Stimulated activated memory B cell treated with anti-CD40 and anti-IgM and Interleukin-4, amounts not matched to agents 10 μg/mL and 1 μg/mL and 100 μg/mL, for 72 hours (primary cell): Measurements from ENCODE around the gene ADRA2B.

Experiments used
- ATAC-seq: fragments of 150-1000 bp; cut with Tn5 transposase; 2 replicates; pipeline ENCODE4 v1.10.0; 2021
- H3K27ac Mint-ChIP-seq: one replicate; pipeline ENCODE4 v1.8.0; 2022; ENCODE audit warnings: mild to moderate bottlenecking, mixed read lengths
- H3K27me3 Mint-ChIP-seq: one replicate; pipeline ENCODE4 v1.8.0; 2022; ENCODE audit warnings: mixed read lengths
- H3K36me3 Mint-ChIP-seq: one replicate; pipeline ENCODE4 v1.8.0; 2022; ENCODE audit warnings: mixed read lengths
- H3K4me1 Mint-ChIP-seq: one replicate; pipeline ENCODE4 v1.8.0; 2022; ENCODE audit warnings: mixed read lengths
- H3K4me3 Mint-ChIP-seq: one replicate; pipeline ENCODE4 v1.8.0; 2022; ENCODE audit warnings: mild to moderate bottlenecking, moderate library complexity, mixed read lengths
- H3K9me3 Mint-ChIP-seq: one replicate; pipeline ENCODE4 v1.8.0; 2022; ENCODE audit warnings: mixed read lengths

Gene ADRA2B

DNA sequence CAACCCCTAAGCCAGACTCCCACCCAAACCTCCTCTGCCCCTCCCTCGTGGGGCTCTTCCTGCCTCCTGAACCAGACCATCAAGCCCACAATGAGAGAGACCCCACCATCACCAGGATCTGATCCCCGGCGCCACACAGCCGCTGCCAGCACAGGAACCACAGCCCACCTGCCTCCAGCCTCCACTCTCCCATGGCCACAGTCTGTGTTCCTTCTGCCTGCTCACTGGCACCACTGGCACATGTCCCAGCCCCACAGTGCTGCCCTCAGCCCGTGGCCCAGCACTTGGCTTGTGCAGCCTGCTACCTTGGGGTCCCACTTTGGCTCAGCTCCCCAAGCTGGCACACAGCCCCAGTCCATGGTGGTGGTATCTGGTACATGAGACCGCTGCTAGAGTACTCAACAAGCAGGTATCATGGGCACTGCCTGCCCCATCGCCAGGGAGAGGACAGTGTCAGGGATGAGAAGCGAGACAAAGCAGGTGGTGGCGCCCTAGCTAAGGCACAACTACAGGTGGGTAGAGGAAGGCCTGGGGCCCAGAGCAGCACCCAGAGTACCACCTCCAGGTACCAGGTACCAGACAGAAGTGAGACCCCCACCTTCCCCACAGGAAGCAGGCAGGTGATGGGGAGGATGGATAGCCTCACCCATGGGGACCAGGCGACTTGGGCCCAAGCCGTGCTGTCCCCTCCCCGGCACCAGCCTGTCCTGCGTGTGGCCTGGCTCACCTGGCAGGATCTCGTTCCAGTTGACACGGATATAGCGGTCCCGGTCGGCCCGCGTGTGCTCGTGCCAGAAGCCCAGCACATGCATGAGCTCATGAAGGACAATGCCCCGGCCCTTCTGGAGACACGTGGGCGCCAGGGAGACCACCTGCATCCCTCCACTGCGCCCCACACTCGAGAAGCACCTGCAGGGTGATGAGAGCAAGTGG is 15.7 kb upstream of the ADRA2B start:
- Mint-ChIP-seq H3K4me3 (no peak overlapping the region), H3K9me3 (no peaks in the 10 kb centered on the region), H3K4me1 (no peaks in the 10 kb centered on the region), H3K27me3 (no peaks in the 10 kb centered on the region), H3K27ac (no peak overlapping the region), H3K36me3 (peaks cover 8% of the 10 kb centered on the region)
- ATAC-seq: no peak

DNA sequence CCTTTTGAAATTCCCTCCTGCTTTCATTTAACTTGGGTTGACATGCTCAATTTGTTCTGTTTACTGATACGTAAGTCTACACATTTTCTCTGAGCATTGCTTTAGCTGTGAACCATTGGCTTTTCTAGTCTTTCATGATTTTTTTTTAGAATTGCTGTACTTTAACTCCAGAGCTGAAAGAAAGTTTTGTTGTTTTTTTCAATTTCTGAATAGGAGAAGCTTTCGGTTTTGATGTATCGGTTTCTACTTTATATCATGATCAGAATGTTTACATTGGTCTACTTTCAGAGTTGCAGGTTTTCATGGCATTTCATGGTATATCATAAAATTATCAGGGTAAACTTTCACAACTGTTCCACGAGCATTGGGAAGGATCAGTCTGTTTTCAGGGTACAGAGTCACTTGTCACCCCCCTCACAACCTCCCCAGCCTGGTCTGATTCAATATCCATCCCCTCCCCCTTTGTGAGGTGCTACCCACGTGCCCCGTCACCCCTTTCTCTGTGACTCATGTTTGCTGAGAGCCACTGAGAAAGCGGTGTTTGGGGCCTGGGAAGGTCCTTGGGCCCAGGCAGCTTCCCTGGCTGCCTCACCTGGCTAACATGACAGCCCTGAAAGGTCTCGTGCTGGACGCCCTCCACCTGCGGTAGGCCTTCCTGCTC is 14.9 kb upstream of the ADRA2B start:
- no peaks in the 10 kb centered on the region for H3K9me3 Mint-ChIP-seq
- no peaks in the 10 kb centered on the region for H3K4me1 Mint-ChIP-seq
- peaks cover 14% of the 10 kb centered on the region for H3K36me3 Mint-ChIP-seq
- H3K4me3 Mint-ChIP-seq: no peak overlapping the region
- H3K27me3 Mint-ChIP-seq: no peaks in the 10 kb centered on the region
- ATAC-seq: no peak
- H3K27ac Mint-ChIP-seq: no peak overlapping the region

DNA sequence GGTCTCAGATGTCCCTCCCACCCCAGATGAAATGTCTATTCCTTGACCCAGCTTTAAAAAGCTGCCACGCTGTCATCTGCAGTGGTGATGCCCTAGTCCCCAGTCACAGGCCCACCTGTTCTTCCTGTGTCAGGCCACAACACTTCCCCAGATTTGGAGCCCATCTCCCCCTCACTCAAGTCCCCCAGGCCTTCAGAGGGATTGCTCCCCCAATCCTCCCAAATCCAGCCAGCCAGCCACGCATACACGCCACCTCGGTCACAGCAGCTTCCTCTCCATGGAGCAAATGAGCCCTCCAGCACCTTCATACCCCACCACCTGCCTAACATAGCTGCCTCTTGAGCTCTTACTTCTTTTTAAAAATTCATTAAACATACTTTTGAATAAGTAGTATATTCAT is 14.1 kb upstream of the ADRA2B start:
- ATAC-seq: no peak
- Mint-ChIP-seq H3K4me3 (no peak overlapping the region), H3K36me3 (peaks cover 21% of the 10 kb centered on the region), H3K4me1 (no peaks in the 10 kb centered on the region), H3K9me3 (no peaks in the 10 kb centered on the region), H3K27me3 (peaks cover under 1% of the 10 kb centered on the region), H3K27ac (no peak overlapping the region)

DNA sequence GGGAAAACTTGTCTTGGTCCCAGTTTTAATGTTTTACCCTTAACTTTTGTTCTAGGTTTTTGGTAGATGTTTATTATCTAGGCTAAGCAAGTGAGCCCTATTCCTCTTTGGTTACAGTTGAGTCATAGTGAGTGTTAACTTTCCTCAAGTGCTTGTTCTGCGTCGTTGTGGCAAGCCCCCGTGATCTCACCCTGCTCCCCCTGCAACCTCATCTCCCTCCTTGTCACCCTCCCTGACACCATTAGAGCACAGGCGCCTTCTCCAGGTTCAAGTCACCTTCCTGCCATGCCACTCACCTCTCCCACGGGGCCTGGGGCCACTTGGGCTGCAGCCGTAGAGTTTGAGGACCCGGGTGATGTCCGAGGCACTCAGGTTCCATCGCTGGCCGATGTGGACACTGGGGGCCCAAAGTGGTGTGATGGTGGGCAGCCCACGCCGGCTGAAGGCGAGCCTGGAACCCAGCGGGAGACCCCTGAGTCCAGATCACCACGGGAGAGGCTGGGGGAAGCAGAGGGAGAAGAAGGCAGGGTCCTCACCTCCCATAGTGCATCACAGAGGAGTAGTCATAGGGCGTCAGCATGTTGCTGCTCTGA is 13.3 kb upstream of the ADRA2B start:
- Mint-ChIP-seq H3K36me3 (peaks cover 29% of the 10 kb centered on the region), H3K9me3 (no peaks in the 10 kb centered on the region), H3K4me1 (no peaks in the 10 kb centered on the region), H3K27me3 (peaks cover 9% of the 10 kb centered on the region), H3K4me3 (no peak overlapping the region), H3K27ac (no peak overlapping the region)
- ATAC-seq: no peak

DNA sequence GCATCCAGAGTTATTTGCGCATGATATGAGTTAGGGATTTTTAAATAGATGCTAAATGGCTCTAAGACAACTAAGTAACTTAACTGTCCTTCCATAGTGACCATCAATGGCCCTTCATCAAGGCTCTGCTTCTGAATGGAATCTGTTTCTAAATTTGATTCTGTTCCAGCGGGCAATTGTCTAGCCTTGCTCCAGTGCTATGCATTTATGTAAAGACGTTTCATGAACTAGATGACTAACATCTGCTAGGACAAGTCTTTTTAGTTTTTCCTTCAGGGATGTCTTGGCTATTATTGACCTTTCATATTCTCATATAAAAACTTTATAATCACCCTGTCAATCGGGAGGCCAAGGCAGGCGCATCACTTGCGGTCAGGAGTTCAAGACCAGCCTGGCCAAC is 12.1 kb upstream of the ADRA2B start:
- ATAC-seq: no peak
- Mint-ChIP-seq H3K27me3 (peaks cover 9% of the 10 kb centered on the region), H3K36me3 (peaks cover 32% of the 10 kb centered on the region), H3K4me1 (no peaks in the 10 kb centered on the region), H3K4me3 (no peak overlapping the region), H3K27ac (no peak overlapping the region), H3K9me3 (no peaks in the 10 kb centered on the region)

DNA sequence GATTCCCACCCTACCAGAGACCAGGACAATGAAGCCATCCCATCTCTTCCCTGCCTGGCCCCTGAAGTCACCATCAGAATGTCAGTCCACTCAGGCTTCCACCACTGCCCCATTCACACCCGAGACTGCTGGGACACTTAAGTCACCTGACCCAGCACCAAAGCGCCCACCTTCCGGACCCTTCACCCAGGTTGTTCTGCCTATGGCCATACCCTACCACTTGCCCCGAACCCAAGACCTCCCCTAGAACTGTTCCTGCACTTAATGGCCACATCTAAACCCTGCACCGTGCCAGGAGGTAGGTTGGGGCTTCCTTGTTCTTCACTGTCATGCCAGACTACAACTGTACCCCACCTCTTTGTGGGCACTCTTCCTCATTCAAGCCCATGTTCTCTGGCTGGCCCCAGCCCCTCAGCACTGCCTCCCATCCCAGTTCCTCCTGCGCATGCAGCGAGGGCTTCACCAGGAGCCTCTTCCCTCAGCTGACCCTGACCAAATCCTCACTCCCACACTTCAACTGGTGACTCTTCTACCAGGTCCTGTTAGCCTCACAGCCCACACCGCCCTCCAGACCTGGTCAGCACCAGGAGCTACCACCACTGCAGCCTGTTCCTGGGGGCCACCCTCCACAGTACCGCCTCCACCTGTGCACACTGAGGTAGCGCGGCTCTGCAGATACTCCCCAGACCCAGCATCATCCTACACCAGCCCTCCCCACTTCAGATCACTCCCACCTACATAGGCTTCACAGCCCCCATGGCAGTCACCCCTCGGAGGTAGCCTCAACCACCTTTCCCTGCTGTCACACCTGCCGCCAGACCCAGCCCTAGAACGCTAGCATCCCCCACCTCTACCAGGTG is 8.3 kb upstream of the ADRA2B start:
- H3K9me3 Mint-ChIP-seq: no peaks in the 10 kb centered on the region
- no peak for ATAC-seq
- H3K36me3 Mint-ChIP-seq: peaks cover 23% of the 10 kb centered on the region
- no peak overlapping the region for H3K4me3 Mint-ChIP-seq
- H3K27me3 Mint-ChIP-seq: peaks cover 40% of the 10 kb centered on the region
- peaks cover 20% of the 10 kb centered on the region for H3K4me1 Mint-ChIP-seq
- no peak overlapping the region for H3K27ac Mint-ChIP-seq

DNA sequence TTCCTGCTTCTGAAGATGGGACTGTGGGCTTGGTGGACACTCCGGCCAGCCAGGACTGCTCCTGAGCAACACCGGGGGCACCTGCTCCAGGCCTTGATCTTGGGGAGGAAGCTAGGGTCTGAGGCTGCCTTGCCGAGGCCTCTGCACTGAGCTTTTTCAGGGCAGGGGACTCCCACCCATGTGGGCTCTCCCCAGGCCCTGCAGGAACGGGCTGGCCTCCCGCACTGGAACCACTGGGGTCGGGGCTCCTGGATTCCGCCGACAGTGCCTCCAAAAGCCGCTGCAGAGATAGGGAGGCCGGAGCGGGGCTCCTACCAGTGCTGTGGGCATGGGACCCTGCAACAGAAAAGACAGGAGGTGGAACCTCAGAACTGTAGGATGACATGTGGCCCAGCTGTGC is 7.6 kb upstream of the ADRA2B start:
- Mint-ChIP-seq H3K4me3 (no peak overlapping the region), H3K4me1 (peaks cover 27% of the 10 kb centered on the region)

DNA sequence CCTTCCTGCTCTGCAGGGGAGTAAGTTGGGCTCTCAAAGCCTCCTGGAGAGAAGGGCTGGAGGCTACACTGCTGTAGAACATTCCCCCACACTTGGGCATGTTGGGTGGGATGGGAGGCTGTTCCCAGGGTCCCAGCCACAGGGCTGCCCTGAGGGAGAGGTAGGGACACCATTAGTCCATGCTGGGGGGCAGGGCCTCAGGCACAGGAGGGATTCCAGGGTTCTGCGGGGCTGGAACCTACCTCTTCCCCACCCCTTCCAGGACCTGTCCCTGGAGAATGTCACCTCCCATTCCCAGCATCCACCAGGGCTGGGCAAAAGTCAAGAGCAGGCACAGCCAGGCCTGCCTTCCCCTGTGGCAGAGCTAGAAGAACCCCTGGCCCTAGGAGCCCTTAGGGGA is 6.9 kb upstream of the ADRA2B start:
- H3K36me3 Mint-ChIP-seq: peaks cover 23% of the 10 kb centered on the region
- no peaks in the 10 kb centered on the region for H3K9me3 Mint-ChIP-seq
- H3K27me3 Mint-ChIP-seq: peaks cover 52% of the 10 kb centered on the region
- H3K27ac Mint-ChIP-seq: no peak overlapping the region
- H3K4me3 Mint-ChIP-seq: no peak overlapping the region
- ATAC-seq: no peak
- H3K4me1 Mint-ChIP-seq: peaks cover 27% of the 10 kb centered on the region

More for the DNA sequence above, 7.6 kb upstream of the ADRA2B start:
- peaks cover 23% of the 10 kb centered on the region for H3K36me3 Mint-ChIP-seq
- no peak overlapping the region for H3K27ac Mint-ChIP-seq
- no peaks in the 10 kb centered on the region for H3K9me3 Mint-ChIP-seq
- ATAC-seq: no peak
- peaks cover 47% of the 10 kb centered on the region for H3K27me3 Mint-ChIP-seq

DNA sequence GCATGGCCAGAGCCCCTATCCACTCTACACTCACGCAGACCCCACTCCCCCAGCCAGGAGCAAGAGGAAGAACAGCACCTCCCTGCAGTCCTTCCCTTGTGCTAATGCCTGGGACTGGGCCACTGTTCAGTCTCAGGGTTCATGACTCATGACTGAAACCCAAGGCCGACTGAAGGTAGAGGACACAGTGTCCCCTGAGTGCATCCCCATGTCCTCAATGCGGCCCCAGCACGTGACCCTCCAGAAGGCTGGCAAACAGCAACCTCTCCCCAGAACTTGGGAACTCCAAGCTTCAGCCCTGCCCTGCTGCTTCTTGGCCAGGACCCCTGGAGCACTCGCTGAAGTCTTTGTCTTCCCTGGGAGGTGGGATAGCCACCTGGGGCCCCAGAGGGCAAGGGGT is 6.0 kb upstream of the ADRA2B start:
- H3K9me3 Mint-ChIP-seq: no peaks in the 10 kb centered on the region
- peaks cover 34% of the 10 kb centered on the region for H3K4me1 Mint-ChIP-seq
- peaks cover 59% of the 10 kb centered on the region for H3K27me3 Mint-ChIP-seq
- peaks cover 23% of the 10 kb centered on the region for H3K36me3 Mint-ChIP-seq
- ATAC-seq: no peak
- H3K27ac Mint-ChIP-seq: no peak overlapping the region
- H3K4me3 Mint-ChIP-seq: no peak overlapping the region

DNA sequence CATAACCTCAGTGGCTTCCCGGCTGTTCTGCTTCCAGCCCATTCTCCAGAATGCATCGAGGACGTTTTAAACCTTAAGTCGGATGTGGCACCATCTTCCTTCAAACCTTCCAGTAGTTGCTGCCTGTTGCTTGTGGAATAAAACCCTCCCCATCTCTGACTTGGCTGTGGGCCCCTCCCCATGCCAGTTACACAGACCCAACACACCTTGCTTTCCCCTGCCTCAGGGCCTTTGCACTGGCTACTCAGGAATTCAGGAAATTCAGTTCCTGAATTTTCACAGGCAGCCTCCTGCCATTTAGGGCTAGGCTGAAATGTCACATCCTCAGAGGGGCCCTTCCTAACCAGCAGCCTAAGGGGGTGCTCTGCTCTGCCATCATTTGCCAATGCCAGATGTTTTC is 5.0 kb upstream of the ADRA2B start:
- Mint-ChIP-seq H3K4me3 (no peak overlapping the region), H3K36me3 (peaks cover 19% of the 10 kb centered on the region), H3K4me1 (peaks cover 39% of the 10 kb centered on the region), H3K27me3 (peaks cover 59% of the 10 kb centered on the region), H3K9me3 (no peaks in the 10 kb centered on the region), H3K27ac (no peak overlapping the region)
- no peak for ATAC-seq

DNA sequence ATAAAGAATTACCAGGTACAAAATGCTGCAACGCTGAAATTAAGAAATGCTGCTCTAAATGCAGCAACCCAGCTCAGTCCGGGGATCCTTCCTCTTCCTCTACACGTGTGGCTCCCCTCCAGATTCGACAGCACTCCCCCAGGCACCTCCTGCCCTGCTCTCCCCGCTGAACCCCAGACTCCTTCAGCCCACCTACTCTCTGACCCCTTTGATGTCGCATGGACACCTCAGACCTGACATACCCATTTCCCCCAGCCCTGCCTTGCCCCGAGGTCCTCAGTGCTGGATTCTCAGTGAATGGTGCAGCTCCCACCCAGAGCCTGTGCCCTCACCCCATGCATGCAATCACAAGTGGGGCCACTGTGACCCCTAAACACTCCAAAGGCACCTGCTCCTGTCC is 4.6 kb upstream of the ADRA2B start:
- peaks cover 39% of the 10 kb centered on the region for H3K4me1 Mint-ChIP-seq
- ATAC-seq: no peak
- H3K9me3 Mint-ChIP-seq: no peaks in the 10 kb centered on the region
- peaks cover 15% of the 10 kb centered on the region for H3K36me3 Mint-ChIP-seq
- no peak overlapping the region for H3K27ac Mint-ChIP-seq
- peaks cover 60% of the 10 kb centered on the region for H3K27me3 Mint-ChIP-seq
- H3K4me3 Mint-ChIP-seq: no peak overlapping the region

DNA sequence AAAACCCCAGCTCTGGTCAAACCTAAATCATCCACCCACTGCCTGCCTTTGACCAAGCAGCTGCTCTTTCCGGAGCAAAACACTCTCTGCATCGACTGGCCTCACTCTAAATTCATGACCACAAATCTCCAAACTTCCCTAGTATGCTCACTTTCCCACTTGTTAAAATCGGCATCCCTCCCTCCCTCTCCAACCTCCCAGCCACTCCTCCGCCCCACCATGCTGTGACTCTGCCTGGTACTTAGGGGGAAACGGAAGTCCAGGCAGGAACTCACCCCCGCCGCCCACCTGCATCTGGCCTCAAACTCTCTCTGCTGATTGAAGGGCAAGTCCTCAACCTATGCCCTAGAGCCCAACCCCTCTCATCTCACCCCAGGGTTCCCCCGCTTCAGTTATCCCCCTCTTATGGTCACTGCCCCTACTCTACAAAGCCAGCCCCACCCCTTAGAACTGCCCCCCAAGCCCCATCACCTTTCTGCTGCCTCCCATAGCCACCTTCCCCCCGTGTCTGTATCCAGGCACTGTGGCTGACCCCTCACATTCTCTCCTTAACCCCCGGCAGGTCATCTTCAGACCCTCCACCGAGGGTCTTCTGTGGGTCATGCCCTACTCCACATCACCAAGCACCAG is 3.8 kb upstream of the ADRA2B start:
- H3K36me3 Mint-ChIP-seq: peaks cover 8% of the 10 kb centered on the region
- ATAC-seq: no peak
- no peaks in the 10 kb centered on the region for H3K9me3 Mint-ChIP-seq
- H3K27me3 Mint-ChIP-seq: peaks cover 65% of the 10 kb centered on the region
- H3K4me1 Mint-ChIP-seq: peaks cover 45% of the 10 kb centered on the region
- H3K27ac Mint-ChIP-seq: no peak overlapping the region
- H3K4me3 Mint-ChIP-seq: peak overlapping the region; percentile 1

DNA sequence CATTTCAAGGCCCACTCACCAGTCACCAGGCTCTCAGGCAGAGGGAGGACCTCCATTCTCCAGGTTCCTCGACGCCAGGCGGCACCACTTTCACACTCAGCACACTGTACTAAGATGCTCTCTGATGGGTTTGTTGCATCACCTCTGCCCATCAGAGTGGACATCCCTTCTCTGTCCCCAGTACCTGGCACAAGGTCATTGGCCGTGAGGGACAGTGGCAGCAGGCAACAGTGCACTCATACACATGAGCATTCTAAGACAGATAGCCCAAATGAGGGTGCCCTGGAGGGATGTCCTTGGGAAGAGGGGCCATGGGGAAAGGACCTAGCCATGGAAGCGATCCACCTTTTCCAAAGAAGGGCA is 3.0 kb upstream of the ADRA2B start:
- no peaks in the 10 kb centered on the region for H3K36me3 Mint-ChIP-seq
- no peak overlapping the region for H3K27ac Mint-ChIP-seq
- no peak overlapping the region for H3K4me3 Mint-ChIP-seq
- H3K4me1 Mint-ChIP-seq: peaks cover 45% of the 10 kb centered on the region
- ATAC-seq: no peak
- no peaks in the 10 kb centered on the region for H3K9me3 Mint-ChIP-seq
- peaks cover 62% of the 10 kb centered on the region for H3K27me3 Mint-ChIP-seq

DNA sequence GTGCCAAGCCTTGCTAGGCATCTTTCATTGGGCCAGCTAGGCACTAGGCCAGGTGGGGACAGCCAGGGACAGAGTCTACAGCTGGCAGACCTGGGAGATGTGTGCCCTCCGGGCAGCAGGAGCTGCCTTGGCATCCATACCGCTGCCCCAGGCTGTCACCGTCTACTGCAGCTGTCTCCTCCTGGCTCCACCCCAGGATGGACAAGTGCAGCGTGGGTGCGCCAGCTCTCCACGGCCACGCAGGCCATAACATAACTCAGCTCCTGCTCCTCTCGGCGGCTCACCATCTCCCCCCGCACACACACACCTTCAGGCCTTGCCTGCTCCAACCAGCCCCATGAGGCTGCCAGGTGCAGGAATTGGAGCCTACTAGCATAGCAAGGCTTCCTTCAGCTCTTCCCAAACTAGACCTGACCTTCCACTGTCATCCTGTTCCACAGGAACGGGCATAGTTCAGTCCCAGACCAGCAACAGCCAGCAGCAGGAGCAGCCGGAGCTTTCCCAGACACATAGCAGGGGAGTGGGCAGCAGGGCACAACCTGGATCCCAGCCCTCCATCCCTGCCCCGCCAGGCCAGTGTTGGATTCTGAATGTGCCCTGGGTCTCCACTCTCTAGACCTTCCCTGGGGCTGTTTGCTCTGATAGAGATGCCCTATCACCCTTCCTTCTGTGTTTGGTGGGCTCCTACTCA is 2.5 kb upstream of the ADRA2B start:
- H3K4me3 Mint-ChIP-seq: no peak overlapping the region
- no peaks in the 10 kb centered on the region for H3K36me3 Mint-ChIP-seq
- no peak for ATAC-seq
- no peak overlapping the region for H3K27ac Mint-ChIP-seq
- peaks cover 62% of the 10 kb centered on the region for H3K27me3 Mint-ChIP-seq
- peaks cover 45% of the 10 kb centered on the region for H3K4me1 Mint-ChIP-seq
- no peaks in the 10 kb centered on the region for H3K9me3 Mint-ChIP-seq
